Type B pancreatic cell (in vitro differentiated cells): Measurements from ENCODE around the gene BTRC. TPM values are rescaled to one million over a fixed set of nuclear protein-coding genes. Genes with fewer than 3 reads are reported as not detected.
"Not testable (repeated sequence)": the region's sequence is repeated elsewhere in the genome, so short reads cannot be mapped to it uniquely, and the experiment has no call there.

Experiments used
- DNase-seq: peaks from one replicate; pipeline ENCODE4 v3.0.0; 2021; ENCODE audit warnings: mixed read lengths; ENCODE audit not compliant: unreplicated experiment; ENCODE audit errors: extremely low spot score
- H3K27ac Mint-ChIP-seq: 2 replicates; pipeline ENCODE4 v1.8.0; 2021; ENCODE audit warnings: mild to moderate bottlenecking, mixed read lengths
- H3K27me3 Mint-ChIP-seq: 2 replicates; pipeline ENCODE4 v1.8.0; 2021; ENCODE audit warnings: mixed read lengths
- H3K36me3 Mint-ChIP-seq: 2 replicates; pipeline ENCODE4 v1.8.0; 2021; ENCODE audit warnings: mixed read lengths
- H3K4me1 Mint-ChIP-seq: one replicate; pipeline ENCODE4 v1.8.0; 2021; ENCODE audit warnings: mixed read lengths; ENCODE audit not compliant: unreplicated experiment
- H3K4me3 Mint-ChIP-seq: 2 replicates; pipeline ENCODE4 v1.8.0; 2021; ENCODE audit warnings: mild to moderate bottlenecking, mixed read lengths
- H3K9me3 Mint-ChIP-seq: 2 replicates; pipeline ENCODE4 v1.8.0; 2021; ENCODE audit warnings: mixed read lengths
- total RNA-seq: library from RNA; stranded (reverse); gene quantifications from 2 replicates; pipeline ENCODE4 v1.2.1, GENCODE V29; 2021; ENCODE audit warnings: low replicate concordance
- TF ChIP-seq, protein P1 (sequence below): fragments of 200-600 bp; sonication (generic); conservative IDR thresholded peaks from 2 replicates; pipeline ENCODE4 v1.5.0; 2021; ENCODE audit warnings: antibody characterized with exemption, mild to moderate bottlenecking

The BTRC gene
- total RNA-seq, 1 donor from 2014 or later = 35.2 TPM

DNA sequence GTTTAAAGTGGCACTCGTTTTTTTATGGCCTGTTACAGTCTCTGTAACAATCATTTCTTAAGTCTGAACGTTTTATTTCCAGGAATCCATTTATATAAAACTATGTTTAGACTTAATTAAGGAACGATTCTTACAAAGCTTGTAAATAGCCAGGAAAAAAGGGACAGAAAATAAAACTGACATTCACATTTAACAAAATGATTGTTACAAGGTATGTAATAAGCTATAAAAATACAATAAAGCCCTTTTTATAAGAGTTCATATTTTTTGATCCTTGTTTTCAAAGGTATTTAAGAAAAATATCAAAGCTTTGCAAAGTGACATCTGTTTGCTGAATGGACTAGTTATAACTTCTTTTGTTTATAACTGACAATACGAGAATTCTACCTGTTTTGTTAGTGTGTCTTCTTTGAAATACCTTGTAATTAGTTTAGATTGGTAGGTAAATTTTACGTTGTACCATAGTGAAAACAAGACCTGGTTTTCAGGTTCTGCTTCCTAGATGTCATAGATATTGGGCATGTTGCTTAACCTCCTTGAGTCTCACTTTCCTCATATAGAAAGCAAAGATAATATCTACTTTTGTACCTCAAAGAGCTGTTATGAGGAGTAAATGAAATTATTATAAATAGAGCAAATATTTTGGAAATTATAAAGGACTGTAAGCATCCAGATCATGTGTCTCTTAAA, 25.8 kb downstream of the BTRC start:
- H3K4me1 Mint-ChIP-seq = no peaks in the 10 kb centered on the region
- H3K27me3 Mint-ChIP-seq = no peaks in the 10 kb centered on the region
- peak overlapping the region; percentile 84 for H3K27ac Mint-ChIP-seq
- TF ChIP-seq, protein P1, sequence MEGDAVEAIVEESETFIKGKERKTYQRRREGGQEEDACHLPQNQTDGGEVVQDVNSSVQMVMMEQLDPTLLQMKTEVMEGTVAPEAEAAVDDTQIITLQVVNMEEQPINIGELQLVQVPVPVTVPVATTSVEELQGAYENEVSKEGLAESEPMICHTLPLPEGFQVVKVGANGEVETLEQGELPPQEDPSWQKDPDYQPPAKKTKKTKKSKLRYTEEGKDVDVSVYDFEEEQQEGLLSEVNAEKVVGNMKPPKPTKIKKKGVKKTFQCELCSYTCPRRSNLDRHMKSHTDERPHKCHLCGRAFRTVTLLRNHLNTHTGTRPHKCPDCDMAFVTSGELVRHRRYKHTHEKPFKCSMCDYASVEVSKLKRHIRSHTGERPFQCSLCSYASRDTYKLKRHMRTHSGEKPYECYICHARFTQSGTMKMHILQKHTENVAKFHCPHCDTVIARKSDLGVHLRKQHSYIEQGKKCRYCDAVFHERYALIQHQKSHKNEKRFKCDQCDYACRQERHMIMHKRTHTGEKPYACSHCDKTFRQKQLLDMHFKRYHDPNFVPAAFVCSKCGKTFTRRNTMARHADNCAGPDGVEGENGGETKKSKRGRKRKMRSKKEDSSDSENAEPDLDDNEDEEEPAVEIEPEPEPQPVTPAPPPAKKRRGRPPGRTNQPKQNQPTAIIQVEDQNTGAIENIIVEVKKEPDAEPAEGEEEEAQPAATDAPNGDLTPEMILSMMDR = no peak
- H3K4me3 Mint-ChIP-seq = no peak overlapping the region
- DNase-seq = no peak
- H3K9me3 Mint-ChIP-seq = no peaks in the 10 kb centered on the region
- H3K36me3 Mint-ChIP-seq = peaks cover 10% of the 10 kb centered on the region

- TF ChIP-seq, protein P1 = no peak
- Mint-ChIP-seq H3K27me3 (no peaks in the 10 kb centered on the region), H3K4me1 (no peaks in the 10 kb centered on the region)
Observed at GRCh38 chr10:101380353-101381017, 26.5 kb downstream of the BTRC start.

GRCh38 chr10:101385866-101386658, 32.1 kb downstream of the BTRC start:
- TF ChIP-seq, protein P1 = no peak
- H3K4me3 Mint-ChIP-seq = no peak overlapping the region
- no peak overlapping the region for H3K27ac Mint-ChIP-seq

More at GRCh38 chr10:101380353-101381017, 26.5 kb downstream of the BTRC start:
- Mint-ChIP-seq H3K36me3 (peaks cover 4% of the 10 kb centered on the region), H3K27ac (peak overlapping the region; percentile 84), H3K9me3 (no peaks in the 10 kb centered on the region), H3K4me3 (no peak overlapping the region)
- DNase-seq = no peak

GRCh38 chr10:101386659-101387259, 32.8 kb downstream of the BTRC start:
- Mint-ChIP-seq H3K27me3 (no peaks in the 10 kb centered on the region), H3K9me3 (no peaks in the 10 kb centered on the region), H3K4me1 (no peaks in the 10 kb centered on the region), H3K4me3 (no peak overlapping the region), H3K36me3 (no peaks in the 10 kb centered on the region), H3K27ac (no peak overlapping the region)
- no peak for DNase-seq
- TF ChIP-seq, protein P1 = no peak

More at GRCh38 chr10:101385866-101386658, 32.1 kb downstream of the BTRC start:
- H3K27me3 Mint-ChIP-seq = no peaks in the 10 kb centered on the region
- no peaks in the 10 kb centered on the region for H3K9me3 Mint-ChIP-seq
- no peaks in the 10 kb centered on the region for H3K4me1 Mint-ChIP-seq
- no peak for DNase-seq
- H3K36me3 Mint-ChIP-seq = no peaks in the 10 kb centered on the region

- no peak overlapping the region for H3K27ac Mint-ChIP-seq
- H3K4me1 Mint-ChIP-seq = no peaks in the 10 kb centered on the region
- TF ChIP-seq, protein P1 = no peak
Observed at GRCh38 chr10:101388676-101389276, 34.8 kb downstream of the BTRC start.

GRCh38 chr10:101389532-101389931, 35.6 kb downstream of the BTRC start:
- not testable (repeated sequence) for DNase-seq, H3K4me3 Mint-ChIP-seq, H3K27ac Mint-ChIP-seq, H3K36me3 Mint-ChIP-seq, H3K27me3 Mint-ChIP-seq, H3K4me1 Mint-ChIP-seq, H3K9me3 Mint-ChIP-seq

More at GRCh38 chr10:101388676-101389276, 34.8 kb downstream of the BTRC start:
- Mint-ChIP-seq H3K36me3 (no peaks in the 10 kb centered on the region), H3K27me3 (no peaks in the 10 kb centered on the region), H3K4me3 (no peak overlapping the region), H3K9me3 (no peaks in the 10 kb centered on the region)
- no peak for DNase-seq
